HG03025 (cell line): ENCODE data around the gene SMIM27.
"Not testable (repeated sequence)": the region's sequence is repeated elsewhere in the genome, so short reads cannot be mapped to it uniquely, and the experiment has no call there.

Experiments used
- ATAC-seq: cut with Tn5 transposase; IDR thresholded peaks from one replicate; pipeline ENCODE4 v1.9.1; 2021; ENCODE audit warnings: mild to moderate bottlenecking, moderate library complexity; ENCODE audit not compliant: unreplicated experiment, low FRiP score

Gene SMIM27

DNA sequence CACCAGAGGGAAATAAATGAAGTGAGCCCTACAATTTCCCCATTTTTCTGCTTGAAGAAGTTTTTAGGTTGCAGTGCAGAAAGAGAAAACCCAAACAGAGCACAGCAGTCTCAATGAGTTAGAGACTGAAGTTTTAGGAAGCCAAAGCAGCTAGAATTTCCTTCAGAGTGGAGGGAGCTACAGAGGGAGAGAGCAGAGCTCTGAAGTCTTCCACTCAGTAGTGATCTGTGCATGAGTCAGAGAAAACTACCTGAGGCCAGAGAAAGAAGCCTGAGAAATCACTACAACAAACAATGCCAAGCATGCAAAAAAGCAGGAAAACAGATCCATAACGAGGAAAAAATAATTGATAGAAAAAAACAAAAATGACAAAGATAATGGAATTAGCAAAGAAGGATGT is 38.8 kb downstream of the SMIM27 start:
- no peak for ATAC-seq

DNA sequence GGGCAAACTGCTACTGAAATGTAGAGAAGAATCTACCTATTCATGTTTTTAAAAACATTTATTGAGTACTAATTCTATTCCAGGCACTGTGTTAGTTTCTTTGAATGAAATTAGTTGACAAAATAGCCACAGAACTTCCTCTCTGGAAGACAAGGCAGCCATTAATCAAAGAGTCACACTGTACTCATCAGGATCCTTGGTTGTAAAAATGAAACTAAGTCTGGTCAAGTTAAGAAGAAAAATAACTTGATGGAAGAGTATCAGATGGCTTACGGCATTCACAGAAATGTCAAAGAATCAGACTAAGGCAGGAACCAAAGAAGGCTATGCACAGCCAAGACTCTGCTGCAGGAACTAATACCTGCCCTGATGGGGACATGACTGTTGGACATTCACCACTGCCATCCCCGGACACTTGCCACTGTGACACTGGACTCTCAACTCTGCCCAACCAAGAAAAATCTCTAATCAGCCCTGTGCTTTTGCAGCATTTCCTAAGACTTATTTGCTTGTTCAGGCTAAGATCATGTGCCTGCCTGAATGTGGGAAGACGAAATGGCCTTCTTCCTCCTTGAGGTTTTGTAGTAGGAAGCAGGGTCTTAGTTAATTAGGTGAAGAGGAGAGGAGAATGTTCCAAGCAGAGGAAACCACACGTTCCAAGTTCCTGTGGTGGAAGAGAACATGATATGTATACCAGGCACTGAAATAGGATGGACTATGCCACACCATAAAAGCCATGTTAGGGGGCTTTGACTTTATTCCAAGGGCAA is 44.2 kb downstream of the SMIM27 start:
- no peak for ATAC-seq

DNA sequence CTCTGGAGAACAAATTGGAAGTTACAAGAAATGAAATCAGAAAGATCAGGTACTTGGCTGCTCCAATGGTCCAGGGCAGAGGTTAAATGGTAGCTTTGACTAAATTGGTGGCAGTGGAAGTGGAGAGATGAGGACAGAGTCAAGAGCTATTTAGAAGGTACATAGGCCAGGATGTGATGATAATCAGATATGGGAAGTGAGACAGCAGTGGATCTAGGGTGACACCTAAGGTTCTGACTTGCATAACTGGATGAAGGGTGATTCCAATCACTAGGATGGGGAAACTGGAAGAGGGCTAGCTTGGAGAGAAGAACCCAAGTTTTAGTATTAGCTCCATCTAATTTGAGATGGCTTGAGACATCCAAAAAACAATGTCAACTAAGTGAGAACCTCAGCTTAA is 44.8 kb downstream of the SMIM27 start:
- no peak for ATAC-seq

DNA sequence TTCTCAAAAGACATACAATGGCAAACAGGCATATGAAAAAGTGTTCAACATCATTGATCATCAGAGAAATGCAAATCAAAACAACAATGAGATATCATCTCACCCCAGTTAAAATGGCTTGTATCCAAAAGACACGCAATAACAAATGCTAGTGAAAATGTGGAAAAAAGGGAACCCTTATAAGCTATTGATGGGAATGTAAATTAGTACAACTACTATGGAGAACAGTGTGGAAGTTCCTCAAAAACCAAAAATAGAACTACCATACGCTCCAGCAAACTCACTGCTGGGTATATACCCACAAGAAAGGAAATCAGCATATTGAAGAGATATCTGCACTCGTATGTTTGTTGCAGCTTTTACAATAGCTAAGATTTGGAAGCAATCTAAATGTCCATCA is 46.9 kb downstream of the SMIM27 start:
- not testable (repeated sequence) for ATAC-seq
